ENCODE results near the gene SLC5A11.
"Not testable (repeated sequence)": the region's sequence is repeated elsewhere in the genome, so short reads cannot be mapped to it uniquely, and the experiment has no call there.

SLC5A11 gene

GRCh38 chr16:24852281-24852721 is 6.5 kb downstream of the SLC5A11 start:
- H3K4me1 ChIP-seq (ENCODE audit: control insufficient read depth, insufficient read depth, low read length), result peaks cover 18% of the 10 kb centered on the region
- no peaks in the 10 kb centered on the region for H3K36me3 ChIP-seq (ENCODE audit: insufficient read depth, low read length)
- no peak overlapping the region for H3K4me2 ChIP-seq (ENCODE audit: low read length)
- no peak overlapping the region for H3K9ac ChIP-seq (ENCODE audit: low read depth, low read length)
- no peaks in the 10 kb centered on the region for H3K27me3 ChIP-seq (ENCODE audit: control insufficient read depth, insufficient read depth, low read length)
- no peak overlapping the region for H3K4me3 ChIP-seq (ENCODE audit: low read length)
- no peaks in the 10 kb centered on the region for H3K9me3 ChIP-seq (replicated peaks; ENCODE audit: low read length)

- peak overlapping the region; percentile 57 for H3K4me2 ChIP-seq (ENCODE audit: low read length)
- H3K27me3 ChIP-seq (ENCODE audit: control insufficient read depth, insufficient read depth, low read length), result no peaks in the 10 kb centered on the region
- no peaks in the 10 kb centered on the region for H3K9me3 ChIP-seq (replicated peaks; ENCODE audit: low read length)
- H3K4me1 ChIP-seq (ENCODE audit: control insufficient read depth, insufficient read depth, low read length), result peaks cover 12% of the 10 kb centered on the region
- no peak overlapping the region for H3K9ac ChIP-seq (ENCODE audit: low read depth, low read length)
- no peak overlapping the region for H3K4me3 ChIP-seq (ENCODE audit: low read length)
- no peaks in the 10 kb centered on the region for H3K36me3 ChIP-seq (ENCODE audit: insufficient read depth, low read length)
Observed at GRCh38 chr16:24853169-24853824, 7.5 kb downstream of the SLC5A11 start.

- Histone ChIP-seq H3K4me2 (ENCODE audit: low read length) (peak overlapping the region; percentile 57), H3K4me1 (ENCODE audit: control insufficient read depth, insufficient read depth, low read length) (peaks cover 8% of the 10 kb centered on the region), H3K9me3 (replicated peaks; ENCODE audit: low read length) (no peaks in the 10 kb centered on the region), H3K9ac (ENCODE audit: low read depth, low read length) (no peak overlapping the region), H3K27me3 (ENCODE audit: control insufficient read depth, insufficient read depth, low read length) (no peaks in the 10 kb centered on the region), H3K36me3 (ENCODE audit: insufficient read depth, low read length) (no peaks in the 10 kb centered on the region), H3K4me3 (ENCODE audit: low read length) (no peak overlapping the region)
Observed at GRCh38 chr16:24853830-24854229, 8.1 kb downstream of the SLC5A11 start.

GRCh38 chr16:24854607-24855171 is 8.9 kb downstream of the SLC5A11 start:
- no peak overlapping the region for H3K4me2 ChIP-seq (ENCODE audit: low read length)
- H3K9me3 ChIP-seq (replicated peaks; ENCODE audit: low read length), result no peaks in the 10 kb centered on the region
- H3K36me3 ChIP-seq (ENCODE audit: insufficient read depth, low read length), result no peaks in the 10 kb centered on the region
- H3K9ac ChIP-seq (ENCODE audit: low read depth, low read length), result no peak overlapping the region
- no peaks in the 10 kb centered on the region for H3K27me3 ChIP-seq (ENCODE audit: control insufficient read depth, insufficient read depth, low read length)
- H3K4me3 ChIP-seq (ENCODE audit: low read length), result no peak overlapping the region
- H3K4me1 ChIP-seq (ENCODE audit: control insufficient read depth, insufficient read depth, low read length), result peaks cover 5% of the 10 kb centered on the region

GRCh38 chr16:24855678-24856077 is 9.9 kb downstream of the SLC5A11 start:
- no peaks in the 10 kb centered on the region for H3K27me3 ChIP-seq (ENCODE audit: control insufficient read depth, insufficient read depth, low read length)
- H3K9me3 ChIP-seq (replicated peaks; ENCODE audit: low read length), result no peaks in the 10 kb centered on the region
- H3K4me1 ChIP-seq (ENCODE audit: control insufficient read depth, insufficient read depth, low read length), result peaks cover 5% of the 10 kb centered on the region
- H3K36me3 ChIP-seq (ENCODE audit: insufficient read depth, low read length), result no peaks in the 10 kb centered on the region
- H3K9ac ChIP-seq (ENCODE audit: low read depth, low read length), result no peak overlapping the region
- no peak overlapping the region for H3K4me2 ChIP-seq (ENCODE audit: low read length)
- H3K4me3 ChIP-seq (ENCODE audit: low read length), result no peak overlapping the region

GRCh38 chr16:24856871-24857270 is 11.1 kb downstream of the SLC5A11 start:
- not testable (repeated sequence) for H3K27me3 ChIP-seq (ENCODE audit: control insufficient read depth, insufficient read depth, low read length); H3K36me3 ChIP-seq (ENCODE audit: insufficient read depth, low read length); H3K9me3 ChIP-seq (replicated peaks; ENCODE audit: low read length); H3K9ac ChIP-seq (ENCODE audit: low read depth, low read length); H3K4me2 ChIP-seq (ENCODE audit: low read length); H3K4me3 ChIP-seq (ENCODE audit: low read length); H3K4me1 ChIP-seq (ENCODE audit: control insufficient read depth, insufficient read depth, low read length)

GRCh38 chr16:24858219-24859041 is 12.7 kb downstream of the SLC5A11 start:
- H3K36me3 ChIP-seq (ENCODE audit: insufficient read depth, low read length), result no peaks in the 10 kb centered on the region
- no peak overlapping the region for H3K9ac ChIP-seq (ENCODE audit: low read depth, low read length)
- H3K4me3 ChIP-seq (ENCODE audit: low read length), result no peak overlapping the region
- H3K9me3 ChIP-seq (replicated peaks; ENCODE audit: low read length), result no peaks in the 10 kb centered on the region
- peaks cover 4% of the 10 kb centered on the region for H3K4me1 ChIP-seq (ENCODE audit: control insufficient read depth, insufficient read depth, low read length)
- no peaks in the 10 kb centered on the region for H3K27me3 ChIP-seq (ENCODE audit: control insufficient read depth, insufficient read depth, low read length)
- H3K4me2 ChIP-seq (ENCODE audit: low read length), result no peak overlapping the region

GRCh38 chr16:24861461-24861860 is 15.7 kb downstream of the SLC5A11 start:
- Histone ChIP-seq H3K4me1 (ENCODE audit: control insufficient read depth, insufficient read depth, low read length) (no peaks in the 10 kb centered on the region), H3K9me3 (replicated peaks; ENCODE audit: low read length) (no peaks in the 10 kb centered on the region), H3K9ac (ENCODE audit: low read depth, low read length) (no peak overlapping the region), H3K4me3 (ENCODE audit: low read length) (no peak overlapping the region), H3K4me2 (ENCODE audit: low read length) (no peak overlapping the region), H3K27me3 (ENCODE audit: control insufficient read depth, insufficient read depth, low read length) (peaks cover 3% of the 10 kb centered on the region), H3K36me3 (ENCODE audit: insufficient read depth, low read length) (no peaks in the 10 kb centered on the region)

- H3K27me3 ChIP-seq (ENCODE audit: control insufficient read depth, insufficient read depth, low read length), result peaks cover 3% of the 10 kb centered on the region
- H3K9ac ChIP-seq (ENCODE audit: low read depth, low read length), result no peak overlapping the region
- H3K36me3 ChIP-seq (ENCODE audit: insufficient read depth, low read length), result no peaks in the 10 kb centered on the region
- no peak overlapping the region for H3K4me2 ChIP-seq (ENCODE audit: low read length)
- H3K9me3 ChIP-seq (replicated peaks; ENCODE audit: low read length), result no peaks in the 10 kb centered on the region
- no peaks in the 10 kb centered on the region for H3K4me1 ChIP-seq (ENCODE audit: control insufficient read depth, insufficient read depth, low read length)
- H3K4me3 ChIP-seq (ENCODE audit: low read length), result no peak overlapping the region
Observed at GRCh38 chr16:24863582-24864437, 18.0 kb downstream of the SLC5A11 start.

GRCh38 chr16:24869033-24869432 is 23.3 kb downstream of the SLC5A11 start:
- no peak overlapping the region for H3K4me2 ChIP-seq (ENCODE audit: low read length)
- no peak overlapping the region for H3K4me3 ChIP-seq (ENCODE audit: low read length)
- no peaks in the 10 kb centered on the region for H3K36me3 ChIP-seq (ENCODE audit: insufficient read depth, low read length)
- H3K27me3 ChIP-seq (ENCODE audit: control insufficient read depth, insufficient read depth, low read length), result no peaks in the 10 kb centered on the region
- no peaks in the 10 kb centered on the region for H3K9me3 ChIP-seq (replicated peaks; ENCODE audit: low read length)
- H3K4me1 ChIP-seq (ENCODE audit: control insufficient read depth, insufficient read depth, low read length), result no peaks in the 10 kb centered on the region
- no peak overlapping the region for H3K9ac ChIP-seq (ENCODE audit: low read depth, low read length)

- Histone ChIP-seq H3K4me3 (ENCODE audit: low read length) (no peak overlapping the region), H3K36me3 (ENCODE audit: insufficient read depth, low read length) (no peaks in the 10 kb centered on the region), H3K27me3 (ENCODE audit: control insufficient read depth, insufficient read depth, low read length) (peaks cover 7% of the 10 kb centered on the region), H3K9me3 (replicated peaks; ENCODE audit: low read length) (no peaks in the 10 kb centered on the region), H3K9ac (ENCODE audit: low read depth, low read length) (no peak overlapping the region), H3K4me2 (ENCODE audit: low read length) (no peak overlapping the region), H3K4me1 (ENCODE audit: control insufficient read depth, insufficient read depth, low read length) (no peaks in the 10 kb centered on the region)
Observed at GRCh38 chr16:24871891-24872290, 26.1 kb downstream of the SLC5A11 start.
